Measurements from ENCODE around the gene CTAGE1. TPM values are rescaled to one million over a fixed set of nuclear protein-coding genes. Genes with fewer than 3 reads are reported as not detected.
A peak's percentile ranks its signal among the peaks of the same experiment; 100 is the strongest.

Gene CTAGE1
- total and polyA plus RNA-seq, 9 donors = not detected

DNA sequence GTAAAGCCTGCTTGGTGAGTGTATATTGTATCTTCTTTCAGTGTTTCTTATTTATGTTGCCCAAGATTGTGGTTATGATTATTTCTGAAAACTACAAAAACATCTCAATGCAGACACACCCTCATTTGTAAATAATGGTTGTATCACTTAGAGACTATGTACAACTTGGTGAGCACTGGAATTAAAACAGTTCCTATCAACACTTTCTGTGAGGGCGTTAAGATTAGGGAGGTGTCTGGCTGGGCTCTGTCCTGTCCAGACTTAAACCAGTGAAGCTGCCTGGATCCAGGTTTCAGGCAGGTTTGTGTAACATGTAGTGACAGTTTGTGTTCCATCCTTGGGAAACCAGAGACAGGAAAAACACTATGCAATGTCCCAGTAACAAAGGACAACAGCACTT lies 49.7 kb downstream of the CTAGE1 start:
- no CpG with 5 or more reads among the region's 1 CpG for WGBS (ENCODE audit: insufficient coverage)
- no peak for DNase-seq
- no peak overlapping the region for H3K27ac ChIP-seq (ENCODE audit: low read length)

DNA sequence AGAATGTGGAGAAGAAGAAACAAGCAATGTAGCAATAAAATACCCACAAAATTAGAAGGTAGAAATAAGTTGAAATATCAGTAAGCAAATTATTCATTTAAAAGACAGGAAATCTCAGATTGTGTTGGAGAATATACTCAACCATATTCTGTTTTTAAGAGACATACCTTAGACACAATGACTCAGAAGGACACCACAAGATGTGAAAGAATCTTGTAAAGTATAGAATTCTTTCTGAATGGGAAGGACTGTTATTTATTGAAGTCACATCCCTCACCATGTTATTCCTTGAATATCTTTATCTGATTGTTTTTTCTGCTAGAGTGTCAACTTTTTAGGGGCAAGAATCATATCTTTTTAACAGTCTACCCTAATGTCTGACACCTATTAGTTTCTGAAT lies 50.4 kb downstream of the CTAGE1 start:
- H3K27me3 ChIP-seq (ENCODE audit: control insufficient read depth, insufficient read depth, low read length) = no peaks in the 10 kb centered on the region

More for the DNA sequence above, 49.7 kb downstream of the CTAGE1 start:
- H3K4me3 ChIP-seq (ENCODE audit: low read length) = no peak overlapping the region
- no peaks in the 10 kb centered on the region for H3K27me3 ChIP-seq (ENCODE audit: control insufficient read depth, insufficient read depth, low read length)
- no peaks in the 10 kb centered on the region for H3K9me3 ChIP-seq (replicated peaks; ENCODE audit: control insufficient read depth, low read depth, low read length)
- no peaks in the 10 kb centered on the region for H3K4me1 ChIP-seq (ENCODE audit: control insufficient read depth, insufficient read depth, low read length)
- no peaks in the 10 kb centered on the region for H3K36me3 ChIP-seq (ENCODE audit: control insufficient read depth, insufficient read depth, low read length)

DNA sequence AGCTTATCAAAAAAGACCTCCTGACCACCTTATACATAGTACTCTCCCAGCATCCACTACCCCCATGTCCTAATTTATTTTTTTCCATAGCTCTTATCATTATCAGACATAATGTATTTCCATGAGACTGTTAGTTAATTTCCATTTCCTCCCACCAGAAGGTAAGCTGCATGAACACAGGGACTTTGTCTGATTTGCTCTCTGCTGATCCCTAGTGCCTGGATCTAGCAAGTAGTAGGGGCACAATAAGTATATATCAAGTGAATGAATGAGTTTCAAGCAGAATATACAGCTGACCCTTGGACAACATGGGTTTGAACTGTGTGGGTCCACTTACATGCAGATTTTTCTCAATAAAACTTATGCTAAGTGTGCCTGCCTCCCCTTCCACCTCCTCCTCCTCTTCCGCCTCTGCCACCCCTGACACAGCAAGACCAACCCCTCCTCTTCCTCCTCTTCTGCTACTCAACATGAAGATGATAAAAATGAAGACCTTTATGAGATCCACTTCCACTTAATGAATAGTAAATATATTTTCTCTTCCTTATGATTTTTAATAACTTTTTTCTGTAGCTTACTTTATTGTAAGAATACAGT lies 53.8 kb downstream of the CTAGE1 start:
- WGBS (ENCODE audit: insufficient coverage) = no CpG with 5 or more reads among the region's 1 CpG
- no peak overlapping the region for H3K4me3 ChIP-seq (ENCODE audit: low read length)
- peak; percentile 16 for DNase-seq
- H3K27me3 ChIP-seq (ENCODE audit: control insufficient read depth, insufficient read depth, low read length) = no peaks in the 10 kb centered on the region
- no peaks in the 10 kb centered on the region for H3K36me3 ChIP-seq (ENCODE audit: control insufficient read depth, insufficient read depth, low read length)
- no peak overlapping the region for H3K27ac ChIP-seq (ENCODE audit: low read length)
- no peaks in the 10 kb centered on the region for H3K4me1 ChIP-seq (ENCODE audit: control insufficient read depth, insufficient read depth, low read length)
- H3K9me3 ChIP-seq (replicated peaks; ENCODE audit: control insufficient read depth, low read depth, low read length) = no peaks in the 10 kb centered on the region

More for the DNA sequence above, 50.4 kb downstream of the CTAGE1 start:
- Histone ChIP-seq H3K36me3 (ENCODE audit: control insufficient read depth, insufficient read depth, low read length) (no peaks in the 10 kb centered on the region), H3K27ac (ENCODE audit: low read length) (no peak overlapping the region), H3K9me3 (replicated peaks; ENCODE audit: control insufficient read depth, low read depth, low read length) (no peaks in the 10 kb centered on the region), H3K4me1 (ENCODE audit: control insufficient read depth, insufficient read depth, low read length) (no peaks in the 10 kb centered on the region), H3K4me3 (ENCODE audit: low read length) (no peak overlapping the region)
- no peak for DNase-seq

Other genes with a start within 250 kb of the CTAGE1 start
- gene GATA6, start 248.3 kb downstream of the CTAGE1 start, total RNA-seq = 1.4 TPM
- gene GATA6, start 248.3 kb downstream of the CTAGE1 start, polyA plus RNA-seq (ENCODE audit: insufficient read depth in 1 of 8, insufficient read length in 8 of 8, low replicate concordance in 1 of 8) = 1 to 10 TPM; 1.3 to 7.0 (median 1.7) TPM

Data from muscle of leg (tissue), 11 donors.